Hepatocyte (in vitro differentiated cells): ENCODE results near the gene OR11H7.

Experiments
- EZH2 ChIP-seq: fragments of 200-600 bp; sonication (generic); IDR thresholded peaks from 2 replicates; pipeline ENCODE4 v1.6.1; 2016; ENCODE audit warnings: antibody characterized with exemption, mild to moderate bottlenecking, borderline replicate concordance
- TF ChIP-seq, protein P1 (sequence below): fragments of 200-600 bp; sonication (generic); IDR thresholded peaks from 2 replicates; pipeline ENCODE4 v1.5.1; 2016; ENCODE audit warnings: antibody characterized with exemption, mild to moderate bottlenecking; ENCODE audit not compliant: poor library complexity

DNA sequence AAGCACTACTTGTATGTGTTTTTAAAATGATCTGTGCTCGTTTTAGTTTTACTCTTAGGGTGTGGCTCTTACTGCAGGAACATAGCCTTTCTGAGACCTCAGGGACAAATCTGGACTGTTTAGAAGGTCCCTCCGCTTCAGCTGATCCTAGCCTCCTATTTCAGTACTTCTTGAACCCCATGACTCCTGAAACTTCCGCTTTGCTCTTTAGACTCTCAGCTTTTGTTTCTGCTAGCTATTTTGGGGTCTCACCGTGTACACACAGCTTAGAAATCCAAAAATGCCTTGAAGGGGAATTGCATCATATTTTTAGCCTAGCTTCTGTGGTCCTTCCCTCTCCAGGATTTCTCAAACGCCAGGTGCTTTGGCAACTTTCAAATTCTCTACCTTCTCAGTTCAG lies 29.8 kb upstream of the OR11H7 start:
- TF ChIP-seq, protein P1, sequence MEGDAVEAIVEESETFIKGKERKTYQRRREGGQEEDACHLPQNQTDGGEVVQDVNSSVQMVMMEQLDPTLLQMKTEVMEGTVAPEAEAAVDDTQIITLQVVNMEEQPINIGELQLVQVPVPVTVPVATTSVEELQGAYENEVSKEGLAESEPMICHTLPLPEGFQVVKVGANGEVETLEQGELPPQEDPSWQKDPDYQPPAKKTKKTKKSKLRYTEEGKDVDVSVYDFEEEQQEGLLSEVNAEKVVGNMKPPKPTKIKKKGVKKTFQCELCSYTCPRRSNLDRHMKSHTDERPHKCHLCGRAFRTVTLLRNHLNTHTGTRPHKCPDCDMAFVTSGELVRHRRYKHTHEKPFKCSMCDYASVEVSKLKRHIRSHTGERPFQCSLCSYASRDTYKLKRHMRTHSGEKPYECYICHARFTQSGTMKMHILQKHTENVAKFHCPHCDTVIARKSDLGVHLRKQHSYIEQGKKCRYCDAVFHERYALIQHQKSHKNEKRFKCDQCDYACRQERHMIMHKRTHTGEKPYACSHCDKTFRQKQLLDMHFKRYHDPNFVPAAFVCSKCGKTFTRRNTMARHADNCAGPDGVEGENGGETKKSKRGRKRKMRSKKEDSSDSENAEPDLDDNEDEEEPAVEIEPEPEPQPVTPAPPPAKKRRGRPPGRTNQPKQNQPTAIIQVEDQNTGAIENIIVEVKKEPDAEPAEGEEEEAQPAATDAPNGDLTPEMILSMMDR: no peak
- no peak for TF ChIP-seq EZH2
